ENCODE measurements around the gene AUNIP.
"Not testable (repeated sequence)": the region's sequence is repeated elsewhere in the genome, so short reads cannot be mapped to it uniquely, and the experiment has no call there.

The AUNIP gene

DNA sequence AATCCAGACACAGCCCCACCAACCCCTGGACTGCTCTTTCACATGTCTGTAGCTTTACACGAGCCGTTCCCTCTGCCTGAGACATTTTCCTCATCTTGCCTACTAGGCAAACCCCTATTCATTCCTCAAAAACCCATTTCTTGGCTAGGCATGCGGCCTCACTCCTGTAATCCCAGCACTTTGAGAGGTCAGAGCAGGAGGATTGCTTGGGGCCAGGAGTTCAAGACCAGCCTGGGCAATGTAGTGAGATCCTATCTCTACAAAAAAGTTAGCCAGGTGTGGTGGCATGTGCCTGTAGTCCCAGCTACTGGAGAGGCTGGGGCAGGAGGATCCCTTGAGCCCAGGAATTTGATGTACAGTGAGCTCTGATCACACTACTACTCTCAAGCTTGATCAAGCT is 5.2 kb upstream of the AUNIP start:
- DNase-seq (ENCODE audit: low read depth) = no peak

DNA sequence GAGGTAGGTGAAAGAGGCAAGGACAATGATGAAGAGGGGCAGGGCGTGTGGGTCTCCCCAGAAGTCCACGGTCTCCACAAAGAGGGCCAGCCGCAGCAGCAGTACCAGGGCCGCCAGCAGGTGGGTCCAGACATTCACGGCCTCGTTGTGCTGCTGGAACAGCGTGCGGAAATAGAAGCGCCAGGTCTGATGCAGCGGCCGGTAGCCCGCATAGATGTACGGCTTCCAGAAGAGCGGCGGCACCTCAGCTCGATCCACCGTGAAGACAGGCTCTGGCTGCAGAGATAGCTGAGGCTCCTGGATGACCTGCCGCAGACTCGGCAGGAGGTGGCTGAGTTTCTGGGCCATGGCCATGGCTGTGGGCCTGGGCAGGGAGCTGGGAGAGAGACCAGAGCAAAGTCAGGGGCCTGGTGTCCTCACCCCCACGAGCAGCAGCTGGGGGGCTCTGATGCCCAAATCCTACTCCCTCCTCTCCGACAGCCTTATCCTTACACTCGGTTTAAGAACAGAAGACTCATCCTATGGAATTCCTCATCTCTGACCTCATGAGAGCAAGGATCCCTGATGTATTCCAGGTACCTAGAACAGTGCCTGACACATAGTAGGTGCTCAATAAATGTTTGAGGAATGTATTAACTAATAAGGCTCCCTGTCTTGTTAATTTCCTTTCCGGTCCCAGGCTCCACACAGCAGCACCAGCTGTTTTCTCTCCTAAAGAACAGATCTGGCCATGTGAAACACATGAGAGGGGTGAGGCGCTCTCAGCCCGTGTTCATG is 4.4 kb upstream of the AUNIP start:
- no peak for DNase-seq (ENCODE audit: low read depth)

DNA sequence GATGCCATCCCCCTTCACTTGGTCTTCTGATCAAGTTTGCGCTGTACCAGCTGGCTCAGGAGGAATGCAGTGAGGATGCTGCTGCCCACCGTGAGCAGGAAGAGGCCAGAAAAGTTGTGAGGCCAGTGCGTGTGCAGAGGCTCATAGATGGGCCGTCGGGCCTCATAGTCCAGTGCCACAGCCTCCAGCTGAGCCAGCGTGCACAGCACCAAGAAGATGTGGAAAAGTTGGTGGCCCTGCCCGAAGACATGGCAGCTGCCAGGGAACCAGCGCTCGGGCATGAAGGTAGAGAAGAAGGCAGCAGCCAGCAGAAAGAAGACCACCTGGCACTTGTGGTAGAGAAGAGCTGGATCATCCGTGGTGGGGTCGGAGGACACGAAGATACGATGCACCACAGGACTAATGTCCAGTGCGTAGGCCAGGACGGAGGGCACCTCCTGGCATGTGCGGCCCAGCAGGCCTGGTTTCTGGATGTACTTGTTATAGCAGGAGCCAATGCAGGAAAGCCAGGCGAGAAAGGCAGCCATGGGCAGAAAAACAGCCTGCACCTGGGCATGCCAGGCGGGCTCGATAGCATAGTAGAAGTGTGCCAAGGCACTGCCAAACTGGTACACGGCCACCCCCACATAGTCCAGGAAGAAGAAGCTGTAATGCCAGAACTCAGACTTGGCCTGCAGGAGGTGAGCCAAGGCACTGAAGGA is 3.7 kb upstream of the AUNIP start:
- DNase-seq (ENCODE audit: low read depth) = no peak

DNA sequence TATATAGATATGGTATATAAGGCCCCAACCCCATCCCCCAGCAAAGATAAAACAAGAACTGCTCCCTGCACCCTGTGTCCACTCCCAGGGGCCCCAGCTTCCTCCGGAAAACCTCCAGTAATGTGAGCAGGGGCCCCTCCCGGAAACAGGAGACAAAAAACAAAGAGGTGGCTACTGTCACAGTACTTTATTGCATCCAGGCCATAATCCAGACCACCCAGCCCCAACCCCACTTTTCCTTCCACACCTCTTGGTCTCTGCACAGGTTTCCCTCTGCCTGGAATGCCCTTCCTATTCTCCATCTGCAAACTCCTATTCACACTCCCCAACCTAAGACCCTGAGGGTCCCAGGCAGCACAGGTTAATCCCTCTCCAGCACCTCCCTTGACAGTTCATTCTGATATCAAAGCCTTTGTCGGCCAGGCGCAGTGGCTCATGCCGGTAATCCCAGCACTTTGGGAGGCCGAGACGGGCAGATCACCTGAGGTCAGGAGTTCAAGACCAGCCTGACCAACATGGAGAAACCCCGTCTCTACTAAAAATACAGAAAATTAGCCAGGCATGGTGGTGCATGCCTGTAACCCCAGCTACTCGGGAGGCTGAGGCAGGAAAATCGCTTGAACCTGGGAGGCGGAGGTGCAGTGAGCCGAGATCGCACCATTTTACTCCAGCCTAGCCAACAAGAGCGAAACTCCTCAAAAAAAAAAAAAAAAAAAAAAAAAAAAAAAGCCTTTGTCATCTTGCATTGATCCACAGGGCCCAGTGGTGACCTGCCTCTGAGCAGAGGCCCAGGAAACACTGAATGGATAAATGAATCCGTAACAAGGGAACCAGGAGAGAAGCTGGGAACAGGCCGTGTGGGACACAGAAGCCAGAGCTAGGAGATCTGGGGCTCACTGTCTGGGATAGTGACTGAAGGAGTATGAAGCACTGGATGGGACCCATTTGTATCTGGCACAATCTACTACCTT is 2.3 kb upstream of the AUNIP start:
- DNase-seq (ENCODE audit: low read depth) = no peak

DNA sequence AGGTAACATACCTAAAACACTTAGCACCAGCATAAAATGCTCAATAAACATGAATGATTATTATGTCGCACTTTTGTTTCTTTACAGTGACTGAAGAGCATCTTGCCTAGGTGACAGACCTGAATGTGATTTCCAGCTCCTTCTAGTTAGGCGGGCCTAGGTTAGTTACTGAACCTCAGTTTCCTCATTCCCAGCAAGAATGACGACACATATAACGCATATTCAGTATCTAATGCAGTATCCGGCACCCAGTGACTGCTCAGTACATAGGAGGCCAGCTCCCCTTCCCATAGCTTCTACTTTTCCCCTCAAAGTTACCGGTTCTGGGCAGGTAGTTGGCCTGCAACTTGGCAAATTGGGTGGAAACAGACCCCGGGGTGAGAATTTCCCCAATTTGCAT is 763 bp downstream of the AUNIP start:
- DNase-seq (ENCODE audit: low read depth) = peak; percentile 30

DNA sequence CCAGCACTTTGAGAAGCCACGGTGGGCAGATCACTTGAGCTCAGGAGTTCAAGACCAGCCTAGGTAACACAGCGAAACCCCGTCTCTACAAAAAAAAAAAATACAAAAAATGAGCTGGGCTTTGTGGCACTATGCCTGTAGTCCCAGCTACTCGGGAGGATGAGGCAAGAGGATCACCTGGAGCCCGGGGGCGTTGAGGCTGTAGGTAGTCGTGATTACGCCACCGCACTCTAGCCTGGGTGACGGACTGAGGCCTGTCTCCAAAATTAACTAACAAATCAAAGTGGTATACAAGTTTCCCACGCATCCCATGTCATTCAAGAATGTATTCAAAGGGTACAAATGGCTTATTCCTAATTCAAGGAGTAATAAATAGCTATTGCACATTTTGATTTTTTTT is 2.4 kb downstream of the AUNIP start:
- DNase-seq (ENCODE audit: low read depth) = no peak

DNA sequence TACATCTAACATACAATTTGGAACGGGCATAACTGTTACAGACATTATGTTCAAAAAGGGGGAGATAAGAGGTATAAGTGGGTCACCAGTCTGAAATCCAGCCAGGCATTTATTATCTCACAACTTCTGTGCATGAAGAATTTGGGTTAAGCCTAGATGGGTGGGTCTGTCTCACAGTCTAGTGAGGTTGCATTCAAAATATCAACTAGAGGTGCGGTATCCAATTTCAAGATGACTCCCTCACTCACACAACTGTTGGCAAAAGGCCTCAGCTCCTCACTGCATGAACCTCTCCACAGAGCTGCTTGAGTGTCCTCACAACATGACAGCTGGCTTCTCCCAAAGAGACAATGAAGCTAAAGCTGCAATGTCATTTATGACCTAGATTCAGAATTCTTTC is 4.7 kb downstream of the AUNIP start:
- DNase-seq (ENCODE audit: low read depth) = no peak

DNA sequence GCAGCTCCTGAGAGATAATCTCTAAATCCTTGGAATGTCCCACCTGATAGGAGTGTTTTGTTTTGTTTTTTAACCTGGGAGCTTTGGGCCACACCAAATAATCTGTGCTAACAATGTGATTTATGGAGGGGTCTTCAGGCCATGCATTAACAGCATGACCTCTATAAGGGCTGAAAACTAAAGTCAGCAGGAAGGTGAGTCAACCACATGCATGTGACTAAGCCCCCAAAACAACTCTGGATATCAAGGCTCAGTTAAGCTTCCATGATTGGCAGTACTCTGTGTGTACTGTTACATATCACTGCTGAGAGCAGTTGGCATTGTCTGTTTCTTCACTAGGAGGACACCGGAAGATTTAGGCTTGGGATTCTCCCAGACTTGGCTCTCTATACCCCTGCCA is 10.7 kb downstream of the AUNIP start:
- DNase-seq (ENCODE audit: low read depth) = peak; percentile 61

DNA sequence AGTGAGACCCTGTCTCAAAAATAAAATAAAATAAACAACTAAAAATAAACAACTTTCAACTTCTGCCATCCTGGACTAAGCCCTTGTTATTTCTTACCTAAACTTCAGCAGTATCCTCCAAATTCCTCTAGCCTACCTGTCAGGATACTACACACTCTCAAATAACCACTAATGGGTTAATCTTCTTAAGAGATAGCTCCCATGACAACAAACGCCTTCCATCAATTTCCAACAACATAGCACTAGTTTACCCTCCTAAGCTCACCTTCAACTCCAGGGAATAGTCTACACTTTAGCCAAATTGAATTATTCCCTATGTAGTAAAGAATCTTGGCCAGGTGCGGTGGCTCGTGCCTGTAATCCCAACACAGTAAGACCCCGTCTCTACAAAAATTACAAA is 11.3 kb downstream of the AUNIP start:
- DNase-seq (ENCODE audit: low read depth) = no peak

DNA sequence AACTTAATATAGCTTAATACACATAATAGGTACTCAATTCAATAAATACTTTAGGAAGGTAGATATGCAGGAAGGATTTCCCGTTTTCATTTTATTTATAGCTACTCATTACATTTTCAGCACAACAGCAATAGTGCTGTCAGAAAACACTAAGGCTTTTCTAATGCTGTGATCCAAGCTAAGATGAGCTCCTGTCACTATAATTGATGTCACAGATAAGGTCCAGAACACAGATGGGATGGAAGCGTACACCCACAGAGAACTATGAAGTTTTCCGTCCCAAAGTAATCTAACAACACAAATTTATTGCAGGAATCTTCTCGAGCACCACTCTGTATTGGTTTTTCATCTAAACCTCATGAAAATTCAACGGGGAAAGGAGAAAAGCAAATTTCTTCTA is 13.6 kb downstream of the AUNIP start:
- no peak for DNase-seq (ENCODE audit: low read depth)

DNA sequence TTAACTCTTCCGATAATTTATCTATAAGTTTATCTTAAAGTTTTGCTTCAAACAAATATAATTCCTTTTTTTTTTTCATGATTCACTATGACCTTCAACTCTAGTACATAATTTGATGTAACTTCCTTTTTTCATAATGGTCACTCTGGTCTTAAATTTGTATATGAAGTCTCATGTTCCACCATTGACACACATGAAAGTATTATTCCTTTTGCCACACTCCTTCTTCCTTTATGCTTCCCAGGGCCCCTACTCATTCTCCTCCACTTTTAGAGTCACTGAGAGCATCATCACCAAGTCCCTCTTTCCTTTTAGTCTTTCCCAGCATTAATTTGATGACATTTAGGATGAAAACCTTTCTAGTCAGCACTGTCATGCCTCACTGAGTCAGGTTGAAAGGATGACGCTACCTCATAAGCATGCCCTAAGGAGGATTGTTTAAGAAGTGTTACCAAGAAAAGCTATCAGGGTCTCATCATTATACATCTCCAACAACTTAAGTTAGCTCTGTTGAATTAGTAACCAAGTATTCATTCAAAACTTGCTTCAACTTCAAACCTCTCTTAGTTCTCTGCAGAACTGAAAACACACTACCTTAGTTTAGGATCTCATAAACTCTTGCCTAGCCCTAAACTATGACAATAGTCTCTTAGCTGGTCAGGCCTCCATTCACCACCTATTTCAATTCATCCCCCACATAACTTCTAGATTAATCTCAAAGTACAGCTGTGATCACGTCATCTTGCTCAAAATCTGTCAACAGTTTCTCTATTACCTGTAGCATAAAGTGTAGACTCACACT is 14.5 kb downstream of the AUNIP start:
- peak; percentile 32 for DNase-seq (ENCODE audit: low read depth)

DNA sequence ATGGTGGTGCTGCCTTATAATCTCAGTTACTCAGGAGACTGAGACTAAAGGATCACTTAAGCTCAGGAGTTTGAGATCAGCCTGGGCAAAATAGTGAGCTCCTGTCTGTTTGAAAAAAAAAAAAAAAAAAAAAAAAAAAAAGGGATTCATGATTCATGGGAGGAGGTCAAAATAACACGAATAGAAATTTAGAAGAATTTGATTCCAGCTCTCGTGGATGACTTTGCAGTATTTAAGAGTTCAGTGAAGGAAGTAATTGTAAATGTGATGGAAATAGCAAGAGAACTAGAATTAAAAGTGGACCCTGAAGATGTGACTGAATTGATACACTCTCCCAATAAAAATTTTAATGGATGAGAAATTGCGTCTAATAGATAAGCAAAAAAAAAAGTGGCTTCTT is 15.8 kb downstream of the AUNIP start:
- no peak for DNase-seq (ENCODE audit: low read depth)

DNA sequence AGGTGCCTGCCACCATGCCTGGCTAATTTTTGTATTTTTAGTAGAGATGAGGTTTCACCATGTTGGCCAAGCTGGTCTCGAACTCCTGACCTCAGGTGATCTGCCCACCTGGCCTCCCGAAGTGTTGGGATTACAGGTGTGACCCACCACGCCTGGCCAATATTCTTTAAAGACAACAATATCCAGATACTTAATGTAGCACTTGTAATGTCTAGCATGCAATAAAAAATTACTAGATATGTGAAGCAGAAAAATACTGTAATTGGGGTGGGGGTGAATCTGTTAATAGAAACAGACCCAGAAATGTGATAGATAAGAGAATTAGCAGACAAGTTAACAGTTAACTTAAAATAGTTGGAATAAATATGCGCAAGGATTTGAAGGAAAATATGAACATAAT is 19.4 kb downstream of the AUNIP start:
- not testable (repeated sequence) for DNase-seq (ENCODE audit: low read depth)

DNA sequence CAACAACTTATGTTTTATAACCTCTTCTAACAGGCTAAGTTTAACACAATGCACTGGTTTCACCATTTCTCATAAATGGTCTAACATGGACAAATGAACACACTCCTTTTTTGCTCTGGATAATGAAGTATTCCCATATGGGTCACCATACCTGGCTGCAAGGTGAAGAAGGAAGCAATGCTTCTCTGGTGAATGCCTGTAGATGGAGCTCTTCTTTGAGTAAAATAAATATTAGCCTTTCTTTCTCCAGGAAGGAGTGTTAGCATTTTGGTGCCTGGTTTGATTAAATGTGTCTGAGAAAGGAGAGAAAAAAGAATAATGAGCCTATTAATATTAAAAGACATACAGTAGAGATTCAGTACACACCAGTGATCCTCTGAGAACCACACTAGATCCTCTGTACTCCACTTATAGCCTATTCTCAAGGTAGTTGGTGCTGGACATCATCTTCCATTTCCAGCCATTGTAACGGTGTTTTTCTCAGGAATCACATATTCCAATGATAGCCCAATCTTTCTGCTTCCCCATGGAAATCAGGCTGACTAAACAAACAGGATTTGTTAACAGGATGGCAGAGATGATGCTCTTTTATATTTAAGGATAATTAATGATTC is 21.9 kb downstream of the AUNIP start:
- peak; percentile 25 for DNase-seq (ENCODE audit: low read depth)

DNA sequence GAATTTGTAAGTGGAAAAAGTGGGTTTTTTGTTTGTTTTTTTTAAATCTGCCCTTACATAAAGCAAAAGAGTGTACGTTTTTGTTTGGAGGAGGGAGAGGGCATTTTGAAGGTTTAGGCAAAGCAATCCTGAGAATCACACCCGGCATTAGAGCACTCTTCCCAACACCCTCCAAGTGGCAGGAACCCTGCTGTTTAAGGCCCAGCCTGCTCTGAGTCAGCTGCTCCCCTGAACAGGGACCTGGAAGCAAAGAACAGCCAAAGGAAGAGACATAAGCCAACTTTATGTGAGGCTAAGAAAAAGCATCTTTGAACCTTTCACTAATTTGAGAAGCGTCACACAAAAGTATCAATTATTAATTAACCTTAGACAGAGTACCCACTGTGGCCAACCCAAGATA is 22.6 kb downstream of the AUNIP start:
- no peak for DNase-seq (ENCODE audit: low read depth)

DNA sequence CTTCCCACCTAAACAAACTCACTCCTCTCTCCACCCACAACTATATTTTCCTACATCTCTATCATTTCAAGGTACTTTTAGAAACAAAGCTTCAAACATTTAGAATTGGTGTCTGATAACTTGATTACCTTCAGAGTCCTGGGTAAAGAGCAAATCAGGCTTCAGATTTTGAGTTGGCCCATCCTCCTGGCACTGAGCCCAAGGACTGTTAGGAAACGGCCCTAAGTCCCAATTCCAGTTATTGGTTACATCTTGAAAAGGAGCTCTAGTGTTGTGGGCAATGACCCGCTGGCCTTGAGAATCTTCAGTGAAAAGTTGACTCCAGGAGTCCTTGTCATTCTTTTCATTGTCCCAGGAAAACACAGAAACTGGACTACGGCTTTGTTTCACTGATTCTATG is 24.4 kb downstream of the AUNIP start:
- no peak for DNase-seq (ENCODE audit: low read depth)

DNA sequence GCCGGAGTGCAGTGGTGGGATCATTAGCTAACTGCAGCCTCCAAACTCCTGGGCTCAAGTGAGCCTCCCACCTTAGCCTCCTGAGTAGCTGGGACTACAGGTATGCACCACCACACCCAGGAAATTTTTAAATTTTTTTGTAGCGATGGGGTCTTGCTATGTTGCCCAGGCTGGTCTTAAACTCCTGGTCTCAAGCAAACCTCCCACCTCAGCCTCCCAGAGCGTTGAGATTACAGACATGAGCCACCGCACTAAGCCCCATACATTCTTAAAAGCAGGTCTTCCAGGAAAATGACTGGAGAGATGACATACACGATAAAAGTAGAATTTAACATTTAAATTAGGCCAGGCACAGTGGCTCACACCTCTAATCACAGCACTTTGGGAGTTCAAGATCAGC is 26.1 kb downstream of the AUNIP start:
- no peak for DNase-seq (ENCODE audit: low read depth)

DNA sequence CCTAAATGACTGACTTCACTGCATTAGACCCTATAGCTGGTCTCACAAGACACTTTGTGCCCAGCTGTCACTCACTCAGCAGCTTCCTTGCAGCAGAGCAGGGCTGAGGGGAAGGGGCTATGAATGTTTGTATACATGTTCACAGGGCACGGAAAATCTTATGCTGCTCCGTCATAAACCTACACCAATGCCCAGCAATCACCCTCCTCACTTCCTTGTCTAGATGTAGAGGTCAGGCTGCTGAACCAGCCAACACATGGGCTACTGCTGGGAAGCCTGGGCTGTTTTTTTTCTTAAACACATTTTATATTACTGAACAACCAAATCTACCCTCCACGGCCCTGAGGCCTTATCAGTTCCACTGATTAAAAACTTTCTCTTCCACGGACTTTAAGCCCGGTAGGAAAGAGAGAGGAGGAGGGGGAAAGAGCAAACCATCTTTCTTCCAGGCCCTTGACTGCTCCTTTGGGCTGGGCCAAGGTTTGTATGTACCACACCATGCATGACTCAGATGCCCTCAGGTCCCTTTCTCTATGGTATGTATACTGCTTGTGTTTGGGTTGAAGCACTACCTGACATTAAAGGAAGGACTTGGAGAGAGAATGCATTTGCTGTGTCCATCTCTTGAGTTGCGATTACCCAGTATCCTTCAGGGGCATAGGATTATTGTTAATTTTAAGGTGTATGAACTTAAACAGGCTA is 26.8 kb downstream of the AUNIP start:
- peak; percentile 64 for DNase-seq (ENCODE audit: low read depth)

DNA sequence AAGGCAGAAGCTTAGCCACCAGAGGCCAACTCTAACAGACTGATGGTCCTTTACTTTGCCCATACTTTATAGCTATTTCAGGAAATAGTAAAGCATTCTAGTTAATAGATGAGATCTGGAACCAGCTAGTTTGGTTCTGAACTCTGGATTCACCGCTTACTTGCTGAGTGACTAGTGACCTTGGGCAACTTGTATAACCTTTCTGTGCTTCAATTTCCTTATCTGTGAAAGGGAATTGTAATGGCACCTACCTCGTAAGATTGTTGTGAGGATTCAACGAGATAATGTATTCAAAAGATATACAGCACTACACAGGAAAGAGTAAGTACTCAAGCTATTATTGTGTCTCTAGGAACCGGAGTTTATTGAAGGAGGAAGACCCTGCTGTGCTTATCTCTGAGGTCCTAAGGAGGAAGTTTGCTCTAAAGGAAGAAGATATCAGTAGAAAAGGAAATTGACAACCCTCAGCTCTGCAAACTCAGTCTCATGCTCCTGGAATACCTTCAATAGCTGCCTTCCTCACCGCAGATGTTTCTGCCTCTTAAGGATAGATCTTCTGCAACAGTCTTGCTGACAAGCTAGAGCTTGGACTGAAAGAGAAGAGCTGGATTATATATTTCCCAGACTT is 27.6 kb downstream of the AUNIP start:
- DNase-seq (ENCODE audit: low read depth) = no peak

DNA sequence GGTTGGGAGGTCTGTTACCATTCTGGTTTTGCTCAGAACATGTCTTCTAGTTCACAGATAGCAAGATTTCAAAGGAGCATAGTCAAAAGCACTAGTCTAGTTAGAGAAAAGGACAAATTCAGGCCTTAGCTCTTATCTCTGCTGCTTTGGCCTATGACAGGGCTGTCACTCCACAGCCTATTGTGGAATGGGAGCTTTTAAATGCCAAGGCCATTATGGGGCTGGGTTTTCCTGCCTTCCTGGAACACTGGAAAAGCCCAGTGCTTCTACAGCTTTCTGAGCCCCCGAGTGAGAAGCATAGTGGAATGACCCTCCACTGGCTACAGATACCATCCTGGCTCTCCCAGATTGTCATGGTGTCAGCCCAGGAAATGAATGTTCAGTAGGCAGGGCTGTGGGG is 30.2 kb downstream of the AUNIP start:
- DNase-seq (ENCODE audit: low read depth) = no peak
